Tibial artery (tissue), 4 donors: ENCODE results near the gene BHLHE41.

Experiments
- DNase-seq, 2 donors: peaks; one replicate each; pipeline ENCODE4 v3.0.0-alpha.2; 2019
- H3K27ac ChIP-seq, 2 donors: fragments of 200-600 bp; sonication (generic) in 1 of 2; 1 replicate in 1 of 2; 2 replicates in 1 of 2; pipeline ENCODE4 v1.5.1; 2018 to 2019; ENCODE audit warnings: mild to moderate bottlenecking in 1 of 2
- H3K27me3 ChIP-seq, 2 donors: fragments of 200-600 bp; sonication (generic) in 1 of 2; one replicate each; pipeline versions ENCODE4 v1.5.1 to v1.6.0; 2016 to 2019
- H3K36me3 ChIP-seq, 3 donors: fragments of 200-600 bp; sonication (generic) in 2 of 3; one replicate each; pipeline ENCODE4 v1.5.1; 2016 to 2019; ENCODE audit warnings: mild to moderate bottlenecking in 2 of 3
- H3K4me1 ChIP-seq, 4 donors: fragments of 200-600 bp; sonication (generic) in 2 of 4; 1 replicate in 3 of 4; 2 replicates in 1 of 4; pipeline ENCODE4 v1.5.1; 2016 to 2019
- H3K4me3 ChIP-seq, 2 donors: fragments of 200-600 bp; sonication (generic) in 1 of 2; 1 replicate in 1 of 2; 2 replicates in 1 of 2; pipeline ENCODE4 v1.5.1; 2018 to 2019; ENCODE audit warnings: mild to moderate bottlenecking in 2 of 2
- H3K9me3 ChIP-seq, 3 donors: fragments of 200-600 bp; sonication (generic) in 1 of 3; one replicate each; pipeline ENCODE4 v1.5.1; 2016 to 2019
- CTCF ChIP-seq, 2 experiments: fragments of 200-600 bp in 1 of 2; fragments of 450-650 bp in 1 of 2; IDR thresholded peaks; one replicate each; pipeline ENCODE4 v1.5.1; 2017 to 2019; ENCODE audit warnings: antibody characterized with exemption in 2 of 2, mild to moderate bottlenecking in 1 of 2, moderate library complexity in 1 of 2
- intact Hi-C: fragments of 100-400 bp; cut with DNase I; formaldehyde crosslinking; loops from one replicate; pipeline ENCODE4 v1.15.0; 2023; ENCODE audit warnings: low total_unique reads

BHLHE41 gene

GRCh38 chr12:26116829-26117715 lies 7.8 kb downstream of the BHLHE41 start:
- Histone ChIP-seq H3K4me1 (peaks cover 0 to 68% (median 16%) of the 10 kb centered on the region in 4 donors), H3K4me3 (no peak overlapping the region), H3K9me3 (no peaks in the 10 kb centered on the region), H3K36me3 (no peaks in the 10 kb centered on the region), H3K27me3 (no peaks in the 10 kb centered on the region), H3K27ac (peak overlapping the region in 1 of 2 donors; percentile 99)
- intact Hi-C loops, result loop anchor here (10.0 kb wide), 1 partner anchor 408 kb away; no protein-coding TSS in a partner anchor
- TF ChIP-seq CTCF (IDR thresholded peaks at IDR 0.05), result no peak
- DNase-seq, result no peak

DNA sequence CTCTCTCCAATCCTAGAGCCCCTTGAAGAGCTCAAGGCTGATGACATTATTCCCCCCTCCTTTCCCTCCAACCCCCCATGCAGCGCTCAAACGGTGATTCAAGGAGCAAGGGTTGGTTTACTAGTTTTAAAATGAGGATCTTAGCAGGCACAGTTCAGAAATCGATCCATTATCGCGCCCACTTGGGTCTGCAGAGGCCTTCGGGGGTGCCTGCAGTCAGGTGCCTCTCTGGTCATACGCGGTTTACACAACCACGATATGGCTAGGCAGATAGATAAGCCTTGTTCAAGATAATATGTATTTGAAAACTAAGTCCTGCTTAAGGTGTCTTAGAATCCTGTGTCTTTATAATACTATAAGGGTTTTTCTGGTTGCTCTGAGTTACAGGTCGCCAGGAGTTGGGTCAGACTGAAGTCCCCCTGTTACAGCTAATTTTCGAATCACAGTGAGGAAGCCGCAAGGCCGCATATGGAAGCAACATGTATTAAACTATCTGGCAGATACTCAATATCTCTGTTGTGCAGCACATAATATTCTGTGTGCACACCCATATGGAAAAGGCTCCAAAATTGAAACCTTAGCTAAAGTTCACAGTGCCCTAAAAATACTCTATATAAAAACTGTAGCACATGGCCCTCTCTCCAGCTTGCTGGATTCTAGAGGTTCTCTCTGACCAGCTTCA lies 10.0 kb downstream of the BHLHE41 start:
- no peaks in the 10 kb centered on the region for H3K36me3 ChIP-seq
- peaks cover 0 to 51% (median 12%) of the 10 kb centered on the region in 4 donors for H3K4me1 ChIP-seq
- intact Hi-C loops, result loop anchor here (10.0 kb wide), 1 partner anchor 410 kb away; no protein-coding TSS in a partner anchor
- no peaks in the 10 kb centered on the region for H3K27me3 ChIP-seq
- TF ChIP-seq CTCF (IDR thresholded peaks at IDR 0.05), result no peak
- no peaks in the 10 kb centered on the region for H3K9me3 ChIP-seq
- no peak for DNase-seq
- peak overlapping the region; percentile 98 to 99 for H3K27ac ChIP-seq
- H3K4me3 ChIP-seq, result peak overlapping the region; percentile 49 to 70

DNA sequence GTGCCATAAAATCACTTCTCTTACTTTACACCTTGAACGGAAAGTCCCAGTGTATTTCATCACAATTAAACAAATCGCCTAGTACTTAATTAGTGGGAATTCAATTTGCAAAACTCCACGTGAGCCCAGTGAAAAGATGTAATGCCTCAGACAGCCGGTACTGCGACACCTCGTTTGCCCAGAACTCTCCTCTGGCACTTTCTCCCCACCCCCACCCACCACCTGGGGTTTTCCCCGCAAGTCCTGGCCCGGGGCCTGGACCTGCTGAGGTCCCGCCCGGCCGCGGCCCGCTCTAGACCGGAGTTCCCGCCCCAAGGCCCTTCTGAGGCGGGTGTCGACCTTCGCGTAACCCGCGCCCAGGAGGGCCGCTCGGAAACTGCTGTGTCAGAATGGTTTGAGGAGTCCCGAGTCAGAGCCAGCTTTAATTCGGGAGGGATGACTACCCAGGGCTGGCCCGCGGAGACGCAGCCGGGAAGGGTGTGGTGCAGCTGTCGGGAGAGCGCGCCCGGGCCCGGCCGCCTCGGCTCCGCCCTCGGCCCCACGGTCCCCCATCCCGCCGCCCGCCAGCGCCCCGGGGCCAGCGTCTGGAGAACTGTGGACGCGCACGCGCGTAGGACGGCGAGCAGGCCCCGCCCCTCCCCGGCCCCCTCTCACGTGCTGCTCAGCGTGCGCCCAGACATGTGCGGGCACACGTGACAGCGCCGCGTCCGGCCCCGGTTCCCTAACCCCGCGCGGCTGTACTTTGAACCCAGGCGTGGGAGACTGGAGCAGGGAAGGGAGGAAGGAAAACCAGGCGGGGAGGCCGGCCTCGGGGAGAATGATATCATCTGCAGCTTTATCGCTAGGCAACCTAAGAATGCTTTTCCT lies 10.8 kb downstream of the BHLHE41 start:
- Histone ChIP-seq H3K27ac (peak overlapping the region; percentile 98 to 99), H3K27me3 (no peaks in the 10 kb centered on the region), H3K4me3 (peak overlapping the region; percentile 49 to 70), H3K9me3 (no peaks in the 10 kb centered on the region), H3K36me3 (no peaks in the 10 kb centered on the region), H3K4me1 (peaks cover 0 to 44% (median 10%) of the 10 kb centered on the region in 4 donors)
- peak; percentile 94 to 98 for DNase-seq
- intact Hi-C loops, result loop anchor here (10.0 kb wide), 1 partner anchor 411 kb away; no protein-coding TSS in a partner anchor
- TF ChIP-seq CTCF (IDR thresholded peaks at IDR 0.05), result peak; percentile 34 to 47

DNA sequence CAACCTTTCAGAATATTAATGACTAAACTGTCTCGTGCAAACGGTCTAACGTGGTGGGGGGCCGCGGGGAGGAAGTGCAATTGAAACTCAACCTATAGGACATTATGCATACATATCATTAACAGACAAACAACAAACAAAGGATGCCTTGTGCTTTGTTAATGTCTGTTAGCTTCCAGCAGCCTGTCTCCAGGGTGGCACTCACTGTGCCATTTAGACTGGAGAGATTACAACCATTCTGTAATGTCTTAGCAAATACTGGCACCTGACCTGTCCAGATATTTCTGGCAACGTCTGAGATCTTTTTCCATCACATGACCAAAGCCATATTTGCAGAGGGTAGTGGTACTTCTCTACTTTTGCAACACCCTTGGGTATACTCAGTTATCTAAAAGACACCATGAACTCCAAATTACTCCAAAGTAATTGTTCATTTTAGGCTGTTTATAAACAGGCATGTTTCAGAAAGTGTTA lies 11.6 kb downstream of the BHLHE41 start:
- intact Hi-C loops, result loop anchor here (10.0 kb wide), 1 partner anchor 412 kb away; no protein-coding TSS in a partner anchor

More for the DNA sequence above, 11.6 kb downstream of the BHLHE41 start:
- Histone ChIP-seq H3K4me3 (peak overlapping the region; percentile 49 to 70), H3K9me3 (no peaks in the 10 kb centered on the region), H3K27me3 (no peaks in the 10 kb centered on the region), H3K27ac (peak overlapping the region; percentile 98 to 99), H3K4me1 (peaks cover 0 to 38% (median 9%) of the 10 kb centered on the region in 4 donors), H3K36me3 (no peaks in the 10 kb centered on the region)
- DNase-seq, result peak; percentile 49 to 69
- TF ChIP-seq CTCF (IDR thresholded peaks at IDR 0.05), result no peak
